GM19035 (cell line): Measurements from ENCODE around the gene SMCHD1.
"Not testable (repeated sequence)": the region's sequence is repeated elsewhere in the genome, so short reads cannot be mapped to it uniquely, and the experiment has no call there.

Experiments used
- ATAC-seq: cut with Tn5 transposase; IDR thresholded peaks from one replicate; pipeline ENCODE4 v1.9.1; 2021; ENCODE audit not compliant: unreplicated experiment

Gene SMCHD1

GRCh38 chr18:2715990-2716389 is 60.5 kb downstream of the SMCHD1 start:
- ATAC-seq, result no peak

- no peak for ATAC-seq
Observed at GRCh38 chr18:2716394-2717326, 61.1 kb downstream of the SMCHD1 start.

- ATAC-seq, result no peak
Observed at GRCh38 chr18:2717407-2717806, 61.9 kb downstream of the SMCHD1 start.

- ATAC-seq, result no peak
Observed at GRCh38 chr18:2719040-2719439, 63.5 kb downstream of the SMCHD1 start.

- no peak for ATAC-seq
Observed at GRCh38 chr18:2723207-2723606, 67.7 kb downstream of the SMCHD1 start.

GRCh38 chr18:2729757-2730156 is 74.2 kb downstream of the SMCHD1 start:
- ATAC-seq, result no peak

- no peak for ATAC-seq
Observed at GRCh38 chr18:2736823-2737222, 81.3 kb downstream of the SMCHD1 start.

- ATAC-seq, result not testable (repeated sequence)
Observed at GRCh38 chr18:2740082-2740481, 84.6 kb downstream of the SMCHD1 start.

- ATAC-seq, result no peak
Observed at GRCh38 chr18:2746274-2746673, 90.7 kb downstream of the SMCHD1 start.

GRCh38 chr18:2758309-2758708 is 102.8 kb downstream of the SMCHD1 start:
- no peak for ATAC-seq

- no peak for ATAC-seq
Observed at GRCh38 chr18:2774669-2775068, 119.1 kb downstream of the SMCHD1 start.

- ATAC-seq, result no peak
Observed at GRCh38 chr18:2776601-2777000, 121.1 kb downstream of the SMCHD1 start.

- no peak for ATAC-seq
Observed at GRCh38 chr18:2777241-2777640, 121.7 kb downstream of the SMCHD1 start.

- ATAC-seq, result no peak
Observed at GRCh38 chr18:2780750-2781149, 125.2 kb downstream of the SMCHD1 start.

GRCh38 chr18:2787225-2787624 is 131.7 kb downstream of the SMCHD1 start:
- no peak for ATAC-seq

- no peak for ATAC-seq
Observed at GRCh38 chr18:2792395-2792794, 136.9 kb downstream of the SMCHD1 start.

GRCh38 chr18:2794159-2794558 is 138.6 kb downstream of the SMCHD1 start:
- ATAC-seq, result no peak

GRCh38 chr18:2797951-2798350 is 142.4 kb downstream of the SMCHD1 start:
- no peak for ATAC-seq

- no peak for ATAC-seq
Observed at GRCh38 chr18:2799369-2799768, 143.8 kb downstream of the SMCHD1 start.

- ATAC-seq, result no peak
Observed at GRCh38 chr18:2805970-2806943, 150.7 kb downstream of the SMCHD1 start.

GRCh38 chr18:2808640-2809039 is 153.1 kb downstream of the SMCHD1 start:
- ATAC-seq, result not testable (repeated sequence)
